ENCODE results near the gene CRAMP1.

The CRAMP1 gene

GRCh38 chr16:1596516-1596915, 15.6 kb upstream of the CRAMP1 start:
- DNase-seq (ENCODE audit: low read depth), result no peak

GRCh38 chr16:1597154-1597553, 15.0 kb upstream of the CRAMP1 start:
- DNase-seq (ENCODE audit: low read depth), result no peak

GRCh38 chr16:1601031-1601430, 11.1 kb upstream of the CRAMP1 start:
- no peak for DNase-seq (ENCODE audit: low read depth)

GRCh38 chr16:1601489-1601888, 10.7 kb upstream of the CRAMP1 start:
- no peak for DNase-seq (ENCODE audit: low read depth)

- no peak for DNase-seq (ENCODE audit: low read depth)
Observed at GRCh38 chr16:1602285-1602684, 9.9 kb upstream of the CRAMP1 start.

- DNase-seq (ENCODE audit: low read depth), result no peak
Observed at GRCh38 chr16:1606774-1607173, 5.4 kb upstream of the CRAMP1 start.

GRCh38 chr16:1607971-1608370, 4.2 kb upstream of the CRAMP1 start:
- no peak for DNase-seq (ENCODE audit: low read depth)

- peak; percentile 80 for DNase-seq (ENCODE audit: low read depth)
Observed at GRCh38 chr16:1610071-1610898, 1.9 kb upstream of the CRAMP1 start.

GRCh38 chr16:1610899-1611632, 1.1 kb upstream of the CRAMP1 start:
- no peak for DNase-seq (ENCODE audit: low read depth)

- no peak for DNase-seq (ENCODE audit: low read depth)
Observed at GRCh38 chr16:1613211-1613622, 1.1 kb downstream of the CRAMP1 start.

- no peak for DNase-seq (ENCODE audit: low read depth)
Observed at GRCh38 chr16:1613728-1614455, 1.7 kb downstream of the CRAMP1 start.

- DNase-seq (ENCODE audit: low read depth), result no peak
Observed at GRCh38 chr16:1614456-1615102, 2.4 kb downstream of the CRAMP1 start.

- no peak for DNase-seq (ENCODE audit: low read depth)
Observed at GRCh38 chr16:1615761-1616160, 3.6 kb downstream of the CRAMP1 start.

- DNase-seq (ENCODE audit: low read depth), result no peak
Observed at GRCh38 chr16:1619976-1620375, 7.8 kb downstream of the CRAMP1 start.

GRCh38 chr16:1620391-1620790, 8.2 kb downstream of the CRAMP1 start:
- DNase-seq (ENCODE audit: low read depth), result no peak

- DNase-seq (ENCODE audit: low read depth), result no peak
Observed at GRCh38 chr16:1621851-1622250, 9.7 kb downstream of the CRAMP1 start.

GRCh38 chr16:1626327-1626726, 14.2 kb downstream of the CRAMP1 start:
- no peak for DNase-seq (ENCODE audit: low read depth)

GRCh38 chr16:1626776-1627175, 14.6 kb downstream of the CRAMP1 start:
- no peak for DNase-seq (ENCODE audit: low read depth)

- DNase-seq (ENCODE audit: low read depth), result no peak
Observed at GRCh38 chr16:1630450-1631213, 18.5 kb downstream of the CRAMP1 start.

GRCh38 chr16:1631230-1631629, 19.1 kb downstream of the CRAMP1 start:
- no peak for DNase-seq (ENCODE audit: low read depth)

GRCh38 chr16:1631931-1632637, 19.9 kb downstream of the CRAMP1 start:
- DNase-seq (ENCODE audit: low read depth), result no peak
